ENCODE measurements around the gene SCYL2.
"Not testable (repeated sequence)": the region's sequence is repeated elsewhere in the genome, so short reads cannot be mapped to it uniquely, and the experiment has no call there.

The SCYL2 gene, protein sequence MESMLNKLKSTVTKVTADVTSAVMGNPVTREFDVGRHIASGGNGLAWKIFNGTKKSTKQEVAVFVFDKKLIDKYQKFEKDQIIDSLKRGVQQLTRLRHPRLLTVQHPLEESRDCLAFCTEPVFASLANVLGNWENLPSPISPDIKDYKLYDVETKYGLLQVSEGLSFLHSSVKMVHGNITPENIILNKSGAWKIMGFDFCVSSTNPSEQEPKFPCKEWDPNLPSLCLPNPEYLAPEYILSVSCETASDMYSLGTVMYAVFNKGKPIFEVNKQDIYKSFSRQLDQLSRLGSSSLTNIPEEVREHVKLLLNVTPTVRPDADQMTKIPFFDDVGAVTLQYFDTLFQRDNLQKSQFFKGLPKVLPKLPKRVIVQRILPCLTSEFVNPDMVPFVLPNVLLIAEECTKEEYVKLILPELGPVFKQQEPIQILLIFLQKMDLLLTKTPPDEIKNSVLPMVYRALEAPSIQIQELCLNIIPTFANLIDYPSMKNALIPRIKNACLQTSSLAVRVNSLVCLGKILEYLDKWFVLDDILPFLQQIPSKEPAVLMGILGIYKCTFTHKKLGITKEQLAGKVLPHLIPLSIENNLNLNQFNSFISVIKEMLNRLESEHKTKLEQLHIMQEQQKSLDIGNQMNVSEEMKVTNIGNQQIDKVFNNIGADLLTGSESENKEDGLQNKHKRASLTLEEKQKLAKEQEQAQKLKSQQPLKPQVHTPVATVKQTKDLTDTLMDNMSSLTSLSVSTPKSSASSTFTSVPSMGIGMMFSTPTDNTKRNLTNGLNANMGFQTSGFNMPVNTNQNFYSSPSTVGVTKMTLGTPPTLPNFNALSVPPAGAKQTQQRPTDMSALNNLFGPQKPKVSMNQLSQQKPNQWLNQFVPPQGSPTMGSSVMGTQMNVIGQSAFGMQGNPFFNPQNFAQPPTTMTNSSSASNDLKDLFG

DNA sequence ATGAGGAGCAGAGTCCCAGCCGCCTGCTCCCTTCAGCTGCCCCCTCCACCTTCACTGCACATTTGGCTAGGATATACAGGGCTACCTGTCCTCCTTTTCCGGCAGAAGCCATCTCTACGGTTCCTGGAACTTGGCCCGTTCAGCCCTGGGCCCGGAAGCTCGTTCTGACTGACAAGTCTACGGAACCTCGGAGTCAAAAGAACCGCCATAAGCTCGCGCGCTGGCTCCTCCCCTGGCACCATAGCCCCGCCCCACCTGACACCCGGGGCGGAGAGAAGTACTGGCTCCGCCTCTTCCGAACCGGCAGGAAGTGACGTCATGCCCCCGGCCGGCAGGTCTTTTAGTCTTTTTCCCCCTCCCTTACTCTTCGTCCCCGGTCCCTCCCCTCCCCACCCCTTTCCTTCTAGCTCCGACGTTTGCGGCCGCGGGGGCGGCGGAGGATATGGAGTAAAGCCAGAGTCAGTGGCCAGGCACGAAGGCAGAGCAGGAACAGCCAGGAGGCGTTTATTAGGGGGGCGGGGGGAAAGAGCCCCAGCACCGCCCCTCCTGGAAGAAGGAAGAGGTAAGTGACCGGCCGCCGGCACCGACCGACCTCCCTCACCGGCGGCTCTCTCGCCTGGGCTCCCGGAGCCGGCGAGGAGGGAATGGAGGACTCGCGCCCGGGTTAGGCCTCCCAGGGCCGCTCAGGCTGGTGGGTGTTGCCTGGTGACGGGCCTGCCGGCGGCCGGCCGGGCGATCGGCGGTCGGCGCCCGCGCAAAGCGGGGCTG lies at the start of gene SCYL2, which contains the start of gene DEPDC4:
Gene SCYL2, plus strand, starts transcription at position 343 of the 768 bp plus-strand sequence. CDS start 15,794 bp downstream, outside the sequence.
Gene DEPDC4, minus strand, starts transcription at position 245 of the 768 bp plus-strand sequence. Its CDS starts 3 bp downstream, at position 242.
- DNase-seq, result peak; percentile 92 to 99

DNA sequence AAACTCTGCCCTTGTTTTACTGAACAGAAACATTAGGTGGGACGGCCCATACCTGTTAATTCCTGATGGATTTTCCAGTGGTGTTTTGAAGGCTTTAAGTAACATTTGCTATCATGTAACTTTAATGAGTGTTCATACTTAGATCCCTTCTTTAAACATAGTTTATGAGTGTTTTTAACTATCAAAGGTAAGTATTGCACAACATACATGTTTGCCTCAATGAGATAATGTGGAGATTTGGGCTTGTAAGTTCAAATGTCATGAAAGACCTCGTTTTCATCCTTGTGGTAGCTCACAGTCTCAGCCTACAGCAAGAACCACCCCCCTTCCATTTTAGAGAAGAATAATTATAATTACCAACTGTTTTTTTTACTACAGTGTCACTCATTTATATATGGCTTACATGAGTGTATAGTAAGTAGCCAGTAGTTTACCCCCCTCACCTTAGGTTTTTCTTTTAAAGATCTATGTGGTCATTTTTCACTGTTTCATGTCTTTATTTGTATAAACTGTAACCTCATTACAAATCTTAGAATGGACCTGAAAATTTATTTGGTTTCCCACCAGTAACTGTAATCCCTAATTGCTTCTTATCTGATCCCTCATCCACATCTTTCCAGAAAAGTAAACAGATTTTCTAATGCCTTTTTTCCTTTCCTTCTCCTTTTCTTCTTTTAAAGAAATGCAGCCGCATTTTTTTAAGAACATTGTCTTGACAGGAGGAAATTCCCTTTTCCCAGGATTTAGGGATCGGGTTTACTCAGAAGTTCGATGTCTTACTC lies 47.5 kb upstream of the SCYL2 start:
- DNase-seq, result no peak

DNA sequence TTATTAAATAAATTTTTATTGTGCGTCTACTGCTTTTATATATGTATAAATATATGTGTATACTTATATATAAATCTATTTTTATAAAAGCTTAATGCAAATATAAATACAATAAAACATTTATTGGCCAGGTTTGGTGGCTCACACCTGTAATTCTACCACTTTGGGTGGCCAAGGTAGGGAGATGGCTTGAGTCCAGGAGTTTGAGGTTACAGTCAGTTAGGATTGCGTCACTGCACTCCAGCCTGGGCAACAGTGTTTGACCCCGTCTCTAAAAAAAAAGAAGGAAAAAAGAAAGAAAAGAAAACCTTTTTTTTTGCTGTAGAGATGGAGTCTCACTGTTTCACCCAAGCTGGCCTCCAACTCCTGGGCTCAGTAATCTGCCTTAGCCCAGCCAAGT lies 45.5 kb upstream of the SCYL2 start:
- no peak for DNase-seq

DNA sequence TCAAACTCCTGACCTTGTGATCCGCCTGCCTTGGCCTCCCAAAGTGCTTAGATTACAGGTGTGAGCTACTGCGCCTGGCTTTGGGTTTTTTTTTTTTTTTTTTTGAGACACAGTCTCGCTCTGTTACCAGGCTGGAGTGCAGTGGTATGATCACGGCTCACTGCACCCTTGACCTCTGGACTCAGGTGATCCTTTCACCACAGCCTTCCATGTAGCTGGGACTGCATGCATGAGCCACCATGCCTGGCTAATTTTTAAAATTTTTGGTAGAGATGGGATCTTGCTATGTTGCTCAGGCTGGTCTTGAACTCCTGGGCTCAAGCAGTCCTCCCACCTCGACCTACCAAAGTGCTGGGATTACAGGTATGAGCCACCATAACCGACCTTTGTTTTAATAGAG lies 44.8 kb upstream of the SCYL2 start:
- DNase-seq, result not testable (repeated sequence)

DNA sequence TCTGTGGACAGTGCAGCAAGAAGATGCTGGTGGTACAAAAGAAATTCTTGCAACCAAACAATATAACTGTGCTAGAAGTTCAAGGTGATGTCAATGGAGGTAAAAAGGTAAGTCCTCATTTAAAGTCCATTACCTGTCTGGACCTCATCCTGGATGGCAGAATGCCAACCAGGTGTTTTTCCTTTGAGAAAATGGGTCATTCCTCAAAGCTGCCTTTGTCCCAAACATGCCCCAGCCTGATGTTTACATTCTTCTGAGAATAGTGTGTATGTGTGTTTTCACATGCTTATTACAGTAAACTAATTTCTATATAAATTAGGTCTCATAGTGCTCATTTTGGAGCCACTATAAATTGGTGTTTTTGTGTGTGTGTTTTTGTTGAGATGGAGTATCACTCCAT lies 41.5 kb upstream of the SCYL2 start:
- DNase-seq, result no peak

DNA sequence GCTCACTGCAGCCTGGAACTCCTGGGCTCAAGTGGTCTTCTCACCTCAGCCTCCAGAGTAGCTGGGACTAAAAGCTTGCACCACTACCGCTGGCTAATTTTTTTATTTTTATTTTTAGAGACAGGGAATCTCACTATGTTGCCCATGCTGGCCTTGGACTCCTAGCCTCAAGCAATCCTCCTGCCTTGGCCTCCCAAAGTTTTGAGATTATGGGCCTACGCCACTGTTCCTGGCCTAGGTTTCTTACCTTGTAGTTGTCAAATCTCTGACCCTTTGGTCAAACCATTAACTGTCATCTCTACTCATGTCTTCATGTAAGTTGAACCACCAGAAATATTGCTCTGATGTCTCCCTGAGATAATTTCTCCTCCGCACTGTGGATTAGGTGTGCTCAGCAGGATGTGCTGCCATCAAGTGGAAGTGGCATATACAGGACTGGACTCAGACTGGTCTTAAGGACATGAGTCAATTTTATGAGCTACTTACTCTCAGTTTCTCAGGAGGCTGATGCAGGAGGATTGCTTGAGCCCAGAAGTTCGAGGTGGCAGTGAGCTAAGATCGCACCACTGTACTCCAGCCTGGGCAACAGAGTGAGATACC lies 37.8 kb upstream of the SCYL2 start:
- no peak for DNase-seq

DNA sequence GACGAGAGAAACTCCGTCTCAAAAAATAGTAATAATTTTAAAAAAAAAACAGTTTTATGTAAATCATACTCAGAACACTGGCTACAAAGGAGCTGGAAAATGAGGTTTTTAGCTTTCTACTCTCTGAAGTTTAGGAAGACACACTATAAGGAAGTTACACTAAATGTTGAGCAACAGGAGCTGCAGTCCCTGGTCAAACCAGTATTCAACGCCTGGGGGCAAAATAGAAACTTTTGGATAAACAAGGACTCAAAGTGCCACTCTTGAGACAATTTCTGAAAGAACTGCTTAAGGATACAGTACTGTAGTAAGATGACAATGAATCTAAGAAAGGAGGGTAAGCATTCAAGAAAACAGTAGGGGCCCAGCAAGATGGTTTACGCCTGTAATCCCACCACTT lies 37.1 kb upstream of the SCYL2 start:
- DNase-seq, result no peak

DNA sequence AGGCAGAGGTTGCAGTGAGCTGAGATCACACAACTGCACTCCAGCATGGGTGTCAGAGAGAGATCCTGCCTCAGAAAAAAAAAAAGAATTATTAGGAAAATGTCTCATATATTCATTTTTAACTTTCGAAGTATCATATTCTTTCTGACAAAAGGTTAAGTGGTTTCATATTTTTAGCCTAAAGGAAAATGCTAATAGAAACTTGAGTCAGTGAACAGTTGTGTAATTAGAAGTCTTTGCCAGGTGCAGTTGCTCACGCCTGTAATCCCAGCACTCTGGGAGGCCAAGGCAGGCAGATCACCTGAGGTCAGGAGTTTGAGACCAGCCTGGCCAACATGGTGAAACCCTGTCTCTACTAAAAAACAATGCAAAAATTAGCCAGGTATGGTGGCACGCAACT lies 35.1 kb upstream of the SCYL2 start:
- DNase-seq, result not testable (repeated sequence)

DNA sequence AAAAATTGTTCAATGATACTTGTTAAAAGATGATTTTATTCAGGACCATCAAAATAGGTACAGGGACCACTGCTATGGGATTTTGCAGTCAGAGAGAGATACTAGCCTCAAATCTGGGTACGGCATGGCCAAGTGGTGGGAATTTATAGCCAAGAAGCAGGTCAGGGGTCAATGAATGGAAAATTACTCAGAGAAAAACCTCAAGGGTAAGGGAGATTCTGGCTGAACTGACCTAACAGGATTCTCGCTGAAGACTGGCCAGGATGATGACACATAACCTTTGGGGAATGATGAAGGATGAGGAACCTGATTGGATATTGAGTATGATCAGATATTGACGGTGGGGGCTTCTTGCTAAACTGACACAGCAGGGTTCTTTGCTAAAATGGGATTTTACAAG lies 32.8 kb upstream of the SCYL2 start:
- DNase-seq, result no peak

DNA sequence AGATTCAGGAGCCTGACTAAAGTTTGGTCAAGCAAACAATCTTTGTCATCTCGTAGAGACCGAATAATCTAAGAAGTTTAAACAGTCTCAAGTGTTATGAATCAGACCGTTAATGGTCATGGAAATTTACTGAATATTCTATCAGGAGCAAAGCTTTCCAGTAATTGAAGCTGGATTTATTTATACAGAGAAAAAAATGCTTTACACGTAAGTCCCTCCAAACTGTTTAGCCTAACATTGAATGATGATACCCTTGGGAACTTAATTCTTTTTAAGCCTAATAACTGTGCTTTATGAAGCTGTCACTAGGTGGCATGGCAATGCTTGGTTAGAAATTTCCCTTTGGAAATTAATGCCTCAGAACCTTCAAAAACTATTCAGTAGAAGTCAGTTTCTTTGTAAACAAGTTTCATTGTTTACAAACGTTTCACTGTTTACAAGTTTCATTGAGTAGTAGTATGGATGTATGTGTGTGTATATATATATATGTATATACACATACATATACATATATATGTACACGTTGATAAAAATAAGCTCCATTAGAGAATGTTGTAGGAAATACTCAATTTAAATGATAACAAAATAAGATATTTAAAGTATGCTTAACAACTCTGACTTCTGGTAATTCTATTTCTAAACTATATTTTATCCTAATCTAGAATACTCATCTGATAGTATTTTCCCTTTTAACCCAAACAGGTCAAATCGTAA lies 32.2 kb upstream of the SCYL2 start:
- peak in 1 of 2 experiments; percentile 12 for DNase-seq

DNA sequence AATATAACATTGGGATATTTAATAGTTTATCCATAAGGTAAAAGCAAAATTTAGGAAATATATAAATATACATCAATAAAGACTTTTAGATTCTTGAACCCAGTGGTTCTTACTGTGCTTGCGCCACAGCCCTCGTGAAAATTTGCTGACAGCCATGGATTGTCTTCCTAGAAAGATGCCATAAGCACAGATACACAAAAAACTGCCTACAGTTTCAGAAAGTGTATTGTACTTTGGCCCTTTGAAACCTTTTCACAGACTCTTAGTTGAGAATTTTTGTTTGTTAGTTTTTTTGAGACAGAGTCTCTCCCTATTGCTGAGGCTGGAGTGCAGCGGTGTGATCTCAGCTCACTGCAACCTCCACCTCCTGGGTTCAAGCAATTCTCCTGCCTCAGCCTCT lies 28.2 kb upstream of the SCYL2 start:
- no peak for DNase-seq

DNA sequence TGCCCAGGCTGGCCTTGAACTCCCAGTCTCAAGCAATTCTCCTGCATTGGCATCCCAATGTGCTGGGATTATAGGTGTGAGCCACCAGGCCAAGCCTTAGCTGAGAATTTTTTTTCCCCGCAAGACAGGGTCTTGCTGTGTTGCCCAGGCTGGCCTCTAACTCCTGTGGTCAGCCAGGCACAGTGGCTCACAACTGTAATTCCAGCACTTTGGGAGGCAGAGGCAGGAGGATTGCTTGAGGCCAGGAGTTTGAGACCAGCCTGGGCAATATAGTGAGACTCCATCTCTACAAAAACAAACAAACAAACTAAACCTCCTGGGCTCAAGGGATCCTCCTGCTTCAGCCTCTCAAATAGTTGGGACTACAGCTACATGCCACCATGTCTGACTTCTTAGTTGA lies 27.4 kb upstream of the SCYL2 start:
- DNase-seq, result no peak

DNA sequence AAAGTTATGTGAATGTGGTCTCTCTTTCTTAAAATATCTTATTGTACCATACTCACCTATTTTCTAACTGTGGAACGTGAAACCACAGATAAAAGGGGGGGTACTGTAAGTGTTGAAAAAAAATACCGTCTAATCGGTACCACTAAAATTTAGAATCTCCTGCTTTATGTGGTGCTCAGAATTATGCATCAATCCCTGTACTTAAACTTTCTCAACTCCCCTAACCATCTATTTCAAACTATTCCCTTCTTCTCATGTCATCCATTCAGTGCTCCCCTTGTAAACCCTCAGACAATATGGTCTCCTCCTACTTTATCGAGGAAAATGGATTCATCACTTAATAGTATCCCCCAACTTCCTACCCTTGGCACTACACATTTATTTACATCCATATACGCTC lies 23.8 kb upstream of the SCYL2 start:
- DNase-seq, result no peak

DNA sequence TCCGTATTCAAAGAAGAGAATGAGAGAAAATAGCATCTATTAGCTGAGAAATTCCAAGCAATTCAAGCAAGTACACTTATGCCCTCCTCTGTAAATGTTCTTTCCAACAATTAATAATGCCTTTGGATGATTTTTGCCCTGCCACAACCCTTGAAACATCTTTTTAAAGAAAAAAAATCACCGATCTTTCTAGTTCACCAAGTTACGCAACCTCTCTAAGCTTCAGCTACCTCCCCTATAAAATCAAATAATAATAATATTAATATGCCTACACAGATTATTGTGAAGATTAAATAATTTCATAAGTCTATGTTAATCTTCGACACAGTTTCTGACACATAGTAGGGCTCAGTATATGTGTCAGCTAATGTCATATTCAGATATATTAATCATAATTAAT lies 19.2 kb upstream of the SCYL2 start:
- no peak for DNase-seq

DNA sequence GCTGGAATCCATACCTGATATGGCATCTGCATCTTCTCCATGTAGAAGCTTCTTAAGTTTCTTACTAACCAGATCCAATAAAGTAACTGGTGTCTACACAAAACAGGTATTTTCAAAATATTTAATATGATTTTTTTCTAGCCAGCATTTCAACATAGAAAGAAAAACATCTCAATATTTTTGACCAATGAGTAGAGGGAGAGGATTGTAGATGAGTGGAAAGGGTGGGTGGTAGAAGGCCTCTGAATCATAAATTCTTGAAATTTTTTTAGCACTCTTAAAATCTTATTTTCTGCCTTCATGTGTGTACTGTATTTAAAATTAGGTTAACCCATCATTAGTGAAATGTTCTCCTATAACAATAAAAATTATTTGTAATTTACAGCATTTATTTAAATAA lies 18.1 kb upstream of the SCYL2 start:
- DNase-seq, result no peak

DNA sequence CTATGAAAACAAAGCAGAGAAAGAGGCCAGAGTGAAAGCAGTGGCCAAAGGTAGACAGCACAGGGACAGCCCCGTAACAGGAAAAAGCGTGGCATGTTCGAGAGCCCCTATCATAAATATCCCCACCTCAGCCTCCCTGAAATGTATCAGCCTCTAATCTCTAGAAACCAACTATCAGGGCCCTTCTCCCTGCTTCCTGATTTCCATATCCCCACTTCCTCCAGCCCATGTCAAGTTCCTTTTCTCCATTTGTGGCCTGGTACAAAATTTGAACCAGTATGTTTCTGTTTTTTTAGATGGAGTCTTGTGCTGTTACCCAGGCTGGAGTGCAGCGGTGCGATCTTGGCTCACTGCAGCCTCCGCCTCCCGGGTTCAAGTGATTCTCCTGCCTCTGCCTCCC lies 17.0 kb upstream of the SCYL2 start:
- DNase-seq, result no peak

DNA sequence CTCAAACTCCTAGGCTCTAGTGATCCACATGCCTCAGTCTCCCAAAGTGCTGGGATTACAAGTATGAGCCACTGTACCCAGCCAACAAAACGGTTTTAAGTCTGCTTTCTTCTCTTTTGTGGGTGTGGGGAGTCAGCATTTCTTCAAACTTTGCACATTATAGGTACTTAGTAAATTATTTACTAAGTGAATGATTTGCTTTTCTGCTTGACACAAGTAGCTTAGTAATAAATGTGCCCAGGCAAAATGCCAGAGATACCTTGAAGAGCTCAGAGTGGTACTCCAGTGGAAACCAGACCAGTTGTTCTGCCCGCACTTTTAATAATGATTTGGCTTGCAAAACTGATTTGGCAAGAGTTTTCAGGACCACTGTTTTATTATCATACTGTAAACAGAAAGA lies 15.1 kb upstream of the SCYL2 start:
- peak; percentile 23 to 41 for DNase-seq

DNA sequence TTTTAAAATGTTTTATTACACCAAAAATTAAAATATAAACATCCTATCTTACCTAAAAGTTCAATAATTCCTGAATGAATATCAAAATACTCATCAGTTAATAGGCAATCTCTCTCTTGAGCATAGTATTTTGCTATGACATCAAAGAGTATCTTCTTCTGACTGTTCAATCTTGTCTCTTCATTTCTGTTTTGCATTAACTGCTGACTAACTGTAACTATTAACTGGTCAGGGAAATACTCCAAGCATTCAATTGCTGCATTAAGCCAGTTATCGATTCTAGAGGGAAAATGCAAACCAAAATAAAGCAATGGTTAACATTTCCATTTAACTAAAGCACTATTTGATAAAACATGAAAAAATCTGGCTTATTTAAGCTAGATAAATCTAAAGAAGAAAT lies 13.5 kb upstream of the SCYL2 start:
- no peak for DNase-seq

DNA sequence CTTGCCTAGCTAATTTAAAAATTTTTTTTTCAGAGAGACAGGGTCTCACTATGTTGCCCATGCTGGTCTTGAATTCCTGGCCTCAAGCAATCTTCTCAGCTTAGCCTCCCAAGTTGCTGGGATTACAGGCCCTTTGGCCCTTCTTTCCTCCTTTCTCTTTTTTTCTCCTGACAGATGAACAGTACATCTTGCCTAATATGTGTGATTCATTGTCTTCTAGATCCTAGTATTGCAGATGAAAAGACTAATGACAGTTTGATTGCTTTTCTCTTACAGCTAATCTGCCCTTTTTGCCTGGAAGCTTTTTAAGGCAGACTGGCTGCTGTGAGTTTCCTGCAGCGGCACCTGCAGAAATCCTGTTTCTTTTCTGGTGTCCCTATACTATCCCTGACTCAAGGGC lies 12.1 kb upstream of the SCYL2 start:
- no peak for DNase-seq

DNA sequence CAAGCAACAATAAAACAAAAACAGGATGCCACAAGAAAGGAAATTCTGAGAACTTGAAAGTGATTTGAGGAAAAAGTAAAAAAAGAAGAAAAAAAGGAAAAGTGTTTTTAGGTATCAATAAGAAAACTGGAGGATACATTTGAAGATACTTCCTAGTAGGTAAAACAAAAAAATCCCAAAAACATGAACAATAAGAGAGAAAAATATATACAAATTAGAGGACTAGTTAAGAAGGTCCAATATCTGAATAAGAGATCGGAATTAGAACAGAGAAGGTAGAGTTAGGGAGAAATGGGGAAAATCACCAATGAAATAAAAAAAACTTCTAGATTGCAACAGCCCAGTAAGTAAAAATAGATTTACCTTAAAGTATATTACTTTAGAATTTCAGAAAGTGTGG lies 8.8 kb upstream of the SCYL2 start:
- no peak for DNase-seq

DNA sequence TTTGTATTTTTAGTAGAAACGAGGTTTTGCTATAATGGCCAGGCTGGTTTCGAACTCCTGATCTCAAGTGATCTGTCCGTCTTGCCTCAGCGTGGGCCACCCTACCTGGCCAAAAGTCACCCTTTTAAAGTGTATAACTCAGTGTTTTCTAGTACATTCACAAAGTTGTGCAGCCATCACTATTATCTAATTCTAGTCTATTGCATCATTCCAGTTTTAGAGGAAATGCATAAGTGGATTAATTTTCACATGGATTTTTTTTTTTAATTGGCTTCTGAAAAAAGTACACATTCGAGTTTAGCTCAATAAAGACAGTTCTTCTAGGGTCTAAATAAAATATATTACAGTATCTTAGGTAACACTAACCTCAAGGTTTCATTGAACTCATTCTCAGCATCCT lies 3.8 kb upstream of the SCYL2 start:
- DNase-seq, result no peak

Data from NCI-H187 (cell line).